ENCODE results near the gene MPPED1. TPM values are rescaled to one million over a fixed set of nuclear protein-coding genes. Genes with fewer than 3 reads are reported as not detected.

Gene MPPED1
- total RNA-seq, 1 experiment from 2014 or later, result not detected

- no peak for DNase-seq (ENCODE audit: low spot score)
Observed at GRCh38 chr22:43497956-43498855, 86.4 kb downstream of the MPPED1 start.

- no peak for DNase-seq (ENCODE audit: low spot score)
Observed at GRCh38 chr22:43498856-43499253, 87.0 kb downstream of the MPPED1 start.

DNA sequence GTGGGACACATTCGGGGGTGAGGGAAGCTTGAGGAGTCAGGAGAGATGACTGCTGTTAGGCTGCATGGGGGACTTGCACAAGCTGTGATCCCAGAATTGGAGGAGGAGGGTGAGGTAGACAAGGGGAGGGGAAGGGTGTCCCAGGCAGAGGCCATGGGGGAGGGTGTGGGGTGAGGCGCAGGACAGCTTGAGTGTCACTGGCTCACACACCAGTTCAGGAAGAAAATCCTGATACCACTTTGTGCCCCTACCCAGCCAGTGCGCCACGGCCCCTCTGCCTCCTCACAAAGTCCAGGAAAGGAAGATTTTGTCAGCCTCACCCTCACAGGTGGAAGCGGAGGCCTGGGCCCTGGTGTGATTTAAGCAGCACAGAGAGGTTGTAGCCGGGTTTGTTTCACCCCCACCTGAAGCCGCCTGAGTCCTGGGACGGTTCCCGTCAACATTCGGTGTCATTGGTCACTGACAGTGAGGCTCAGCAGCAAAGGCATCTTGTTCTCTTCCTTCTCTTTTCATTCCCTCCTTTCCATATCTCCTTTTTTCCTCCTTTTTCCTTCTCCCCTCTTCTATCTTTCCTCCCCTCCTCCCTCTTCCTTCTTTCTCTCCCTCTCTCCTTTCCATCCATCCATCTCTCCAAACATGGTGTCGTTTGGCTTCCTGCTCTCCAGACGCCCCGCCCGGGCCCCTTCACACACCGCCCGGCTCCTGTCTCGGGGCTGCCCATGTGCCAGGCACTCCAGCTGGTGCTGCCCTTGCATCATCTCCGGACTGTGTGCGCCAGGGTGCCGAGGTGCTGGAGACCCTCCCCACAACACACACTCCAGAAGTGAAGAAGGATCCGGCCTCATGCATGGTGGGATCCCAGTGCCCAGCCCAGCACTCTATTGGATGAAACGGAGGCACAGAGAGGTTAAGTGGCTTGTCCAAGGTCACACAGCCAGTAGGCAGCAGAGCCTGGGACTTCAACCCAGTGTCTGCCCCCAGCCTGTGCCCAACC lies 89.3 kb downstream of the MPPED1 start:
- DNase-seq (ENCODE audit: low spot score), result no peak

DNA sequence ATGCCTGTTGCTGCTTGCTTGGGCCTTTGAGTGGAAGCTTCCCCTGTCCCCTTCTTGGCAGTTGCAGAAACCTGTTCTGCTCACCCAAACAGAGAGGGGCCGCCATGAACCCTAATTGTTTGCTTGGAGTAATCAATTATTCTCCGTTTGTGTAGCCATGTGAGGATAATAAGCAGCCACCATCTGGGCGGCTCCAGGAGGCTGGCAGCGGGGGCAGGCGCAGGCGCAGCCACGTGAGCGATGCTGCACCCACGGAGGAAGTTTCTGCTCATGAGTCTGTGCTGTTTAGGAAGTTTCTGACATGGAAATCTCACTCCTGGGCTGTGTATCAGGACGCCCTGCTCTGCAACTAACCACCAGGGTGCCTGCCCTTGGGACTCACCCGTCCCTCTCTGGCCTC lies 90.1 kb downstream of the MPPED1 start:
- no peak for DNase-seq (ENCODE audit: low spot score)

DNA sequence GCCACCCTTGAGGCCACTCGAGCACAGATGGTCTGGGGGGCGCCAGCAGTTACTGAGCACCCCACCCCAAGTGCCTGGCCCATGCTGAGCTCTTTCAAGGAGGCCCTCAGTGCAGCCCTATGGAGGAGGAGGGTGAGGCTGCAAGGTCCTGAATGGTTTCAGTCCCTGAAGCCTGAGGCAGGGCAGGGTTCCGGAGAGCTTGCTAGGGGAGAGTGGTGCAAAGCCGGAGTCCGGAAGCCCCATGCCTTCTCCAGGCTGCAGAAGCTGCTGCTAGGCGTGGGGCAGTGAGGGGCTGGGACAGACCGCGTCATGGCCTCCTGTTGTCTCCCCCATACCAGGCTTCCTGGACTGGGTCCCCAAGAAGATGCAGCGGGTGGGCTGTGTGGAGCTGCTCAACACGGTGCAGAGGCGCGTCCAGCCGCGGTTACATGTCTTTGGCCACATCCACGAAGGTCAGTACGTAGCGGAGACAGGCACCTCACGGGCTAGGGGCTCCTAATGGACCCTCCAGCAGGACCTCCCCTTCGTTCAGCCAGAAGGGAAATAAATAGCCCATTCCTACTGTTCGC lies 90.6 kb downstream of the MPPED1 start:
- no peak for DNase-seq (ENCODE audit: low spot score)

- DNase-seq (ENCODE audit: low spot score), result no peak
Observed at GRCh38 chr22:43504068-43504467, 92.3 kb downstream of the MPPED1 start.

DNA sequence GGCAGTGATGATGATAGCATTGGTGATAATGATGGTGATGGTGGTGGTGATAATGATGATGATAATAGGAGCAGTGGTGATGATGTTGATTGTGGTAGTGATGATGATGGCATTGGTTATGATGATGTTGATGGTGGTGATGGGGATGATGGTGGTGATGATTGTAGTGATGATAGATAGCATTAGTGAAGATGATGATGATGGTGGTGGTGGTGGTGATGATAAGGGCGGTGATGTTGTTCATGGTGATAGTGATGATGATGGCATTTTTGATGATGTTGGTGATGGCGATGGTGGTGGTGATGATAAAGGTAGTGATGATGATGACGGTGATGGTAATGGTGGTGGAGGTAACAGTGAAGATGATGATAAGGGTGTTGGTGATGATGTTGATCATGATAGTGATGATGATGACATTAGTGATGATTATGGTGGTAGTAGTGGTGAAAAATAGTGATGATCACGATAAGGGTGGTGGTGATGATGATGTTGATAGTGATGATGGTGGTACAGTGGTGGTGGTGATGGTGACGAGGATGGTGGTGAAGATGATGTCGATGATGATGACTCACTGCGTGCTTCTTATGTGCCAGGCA lies 93.0 kb downstream of the MPPED1 start:
- DNase-seq (ENCODE audit: low spot score), result no peak

DNA sequence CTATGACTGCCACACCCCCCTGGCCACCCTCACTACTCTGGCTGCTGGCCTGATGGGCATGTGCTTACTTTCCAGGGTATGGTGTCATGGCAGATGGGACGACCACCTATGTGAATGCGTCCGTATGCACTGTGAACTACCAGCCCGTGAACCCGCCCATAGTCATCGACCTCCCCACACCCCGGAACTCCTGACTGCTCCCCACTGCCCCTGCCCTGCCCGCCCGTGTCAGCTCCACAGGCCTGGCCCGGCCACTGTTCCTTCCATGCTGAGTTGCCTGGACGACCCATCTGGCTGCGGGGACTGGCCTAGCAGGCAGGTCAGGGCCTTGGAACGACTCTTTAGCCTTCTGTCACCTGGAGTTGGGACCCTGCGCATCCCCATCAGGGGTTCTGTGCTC lies 93.6 kb downstream of the MPPED1 start:
- no peak for DNase-seq (ENCODE audit: low spot score)

DNA sequence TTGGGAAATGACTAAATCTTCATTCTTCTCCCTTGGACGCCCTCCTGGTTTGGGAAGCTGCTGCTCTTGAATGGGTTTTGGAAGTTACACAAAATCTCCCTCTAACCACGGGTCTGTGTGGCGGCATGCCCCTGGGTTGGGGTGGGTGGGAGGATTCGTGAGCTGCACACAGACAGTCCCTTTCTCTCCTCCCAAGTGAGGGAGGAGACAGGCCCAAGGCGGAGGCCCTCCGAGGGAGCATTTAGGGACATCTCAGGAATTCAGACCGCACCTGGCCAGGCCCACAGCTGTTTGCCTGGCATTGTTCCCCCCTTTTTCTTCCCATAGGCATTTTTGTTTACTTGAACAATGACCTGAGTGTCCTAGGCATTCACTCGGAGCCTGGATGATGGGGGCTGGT lies 94.1 kb downstream of the MPPED1 start:
- no peak for DNase-seq (ENCODE audit: low spot score)

DNA sequence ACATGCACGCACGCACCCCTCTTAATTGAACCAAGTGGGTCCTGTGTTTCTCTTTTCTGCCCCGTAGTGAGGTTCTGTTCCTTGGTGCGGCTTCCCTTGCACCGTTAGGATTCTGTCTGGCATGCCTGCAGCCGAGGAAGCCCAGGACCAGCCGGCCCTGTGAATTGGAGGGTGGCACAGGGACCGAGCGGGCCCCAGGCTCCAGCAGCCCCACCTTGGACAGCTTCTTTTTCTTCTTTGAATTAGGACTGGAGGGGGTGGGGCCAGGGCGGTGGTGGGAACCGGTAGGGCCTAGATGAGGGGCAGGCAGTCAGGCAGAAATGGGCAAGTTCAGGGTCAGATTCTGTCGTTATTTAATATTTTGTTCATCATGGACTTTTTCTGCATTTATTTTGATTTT lies 94.7 kb downstream of the MPPED1 start:
- no peak for DNase-seq (ENCODE audit: low spot score)

GRCh38 chr22:43507235-43507634 lies 95.4 kb downstream of the MPPED1 start:
- DNase-seq (ENCODE audit: low spot score), result no peak

- DNase-seq (ENCODE audit: low spot score), result no peak
Observed at GRCh38 chr22:43508489-43508888, 96.7 kb downstream of the MPPED1 start.

GRCh38 chr22:43509337-43509736 lies 97.5 kb downstream of the MPPED1 start:
- no peak for DNase-seq (ENCODE audit: low spot score)

GRCh38 chr22:43510281-43511070 lies 98.7 kb downstream of the MPPED1 start:
- no peak for DNase-seq (ENCODE audit: low spot score)

- no peak for DNase-seq (ENCODE audit: low spot score)
Observed at GRCh38 chr22:43511276-43511910, 99.6 kb downstream of the MPPED1 start.

- DNase-seq (ENCODE audit: low spot score), result no peak
Observed at GRCh38 chr22:43512279-43512678, 100.5 kb downstream of the MPPED1 start.

DNA sequence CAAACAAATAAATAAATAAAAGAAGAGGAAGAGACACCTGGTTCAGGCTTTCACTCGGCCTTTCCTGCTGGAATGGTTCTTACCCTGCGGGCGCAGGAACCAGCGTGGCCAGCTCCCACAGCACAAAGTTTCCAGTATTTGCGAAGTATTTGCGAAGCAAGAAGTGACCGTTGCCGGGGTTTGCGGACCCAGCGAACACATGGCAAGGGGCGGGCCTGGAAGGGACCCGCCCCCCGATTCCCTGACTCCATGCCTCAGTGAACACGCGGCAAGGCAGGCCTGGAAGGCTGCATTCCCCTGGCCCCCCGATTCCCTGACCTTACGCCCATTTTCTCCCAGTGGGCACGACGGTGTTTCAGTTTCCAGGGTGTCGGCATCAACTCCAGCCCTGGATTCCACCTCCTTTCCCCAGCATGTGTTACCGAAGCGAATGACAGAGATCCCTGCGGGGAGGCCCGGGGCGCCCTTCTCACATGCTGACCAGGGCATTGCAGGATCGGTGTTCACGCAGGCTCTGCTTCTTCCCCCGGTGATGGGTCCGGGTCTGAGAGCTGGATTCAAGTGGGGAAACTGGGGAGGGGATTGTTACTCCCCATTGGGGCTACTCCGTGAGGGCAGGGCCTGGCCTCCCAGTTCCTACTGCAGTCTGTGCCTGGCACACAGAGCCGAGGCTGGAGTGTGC lies 102.8 kb downstream of the MPPED1 start:
- no peak for DNase-seq (ENCODE audit: low spot score)

DNA sequence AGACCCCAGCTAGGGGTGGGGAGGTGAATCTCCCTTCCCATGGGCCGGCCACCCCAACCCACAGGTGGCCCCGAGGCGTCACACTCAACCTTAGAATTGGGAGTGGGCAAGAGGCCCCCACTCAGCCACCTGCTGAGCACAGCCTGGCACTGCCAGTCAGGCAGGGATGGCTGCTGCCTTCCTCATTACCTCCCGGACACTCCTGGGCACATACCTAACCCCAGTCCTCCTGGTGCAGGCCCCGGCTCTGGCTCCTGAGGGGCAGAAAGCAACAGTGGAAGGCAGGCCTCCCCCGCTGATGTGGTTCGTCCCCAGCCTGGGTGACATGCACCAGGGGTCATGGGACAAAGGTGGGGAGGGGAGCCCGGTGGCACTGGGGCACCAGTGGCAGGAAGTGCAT lies 103.6 kb downstream of the MPPED1 start:
- no peak for DNase-seq (ENCODE audit: low spot score)

DNA sequence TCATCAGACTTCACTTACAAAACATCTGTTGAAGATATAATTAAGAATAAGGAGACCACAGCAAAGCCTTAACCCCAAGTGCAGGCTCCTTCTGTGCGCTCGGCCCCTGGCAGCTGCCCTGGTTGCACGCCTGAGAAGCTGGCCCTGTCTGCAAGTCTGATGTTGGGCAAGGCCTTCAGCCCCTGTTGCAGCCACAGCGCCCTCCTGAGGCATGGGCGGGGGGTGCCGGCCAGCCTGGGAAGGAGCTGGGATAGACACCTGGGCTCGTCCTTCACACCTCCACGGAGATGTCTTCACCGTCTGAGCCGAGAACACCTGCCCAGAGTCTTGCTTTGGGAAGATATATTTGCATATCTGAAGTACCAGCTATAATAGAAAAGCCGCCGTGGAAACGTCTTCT lies 104.1 kb downstream of the MPPED1 start:
- DNase-seq (ENCODE audit: low spot score), result no peak

DNA sequence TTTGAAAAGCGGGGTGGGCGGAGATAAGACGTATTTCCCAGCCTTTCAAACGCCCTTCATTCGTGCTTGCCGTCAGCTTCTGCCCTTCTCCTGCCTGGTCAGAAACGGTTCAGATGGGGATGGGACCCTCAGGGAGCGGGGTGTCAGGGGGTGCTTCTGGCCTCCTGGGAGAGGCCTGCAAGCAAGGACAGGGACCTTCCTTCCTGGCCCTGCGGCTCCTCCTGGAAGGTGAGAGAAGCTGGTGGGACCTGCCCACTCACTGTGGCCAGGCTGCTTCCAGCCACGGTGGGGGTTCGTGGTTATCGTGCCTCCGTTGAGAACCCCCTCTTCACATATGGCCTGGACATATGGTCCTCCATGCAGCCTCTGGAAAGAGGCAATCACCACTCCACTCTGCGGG lies 104.6 kb downstream of the MPPED1 start:
- no peak for DNase-seq (ENCODE audit: low spot score)
